GM23338 (cell line): Measurements from ENCODE around the gene PAX2. TPM values are rescaled to one million over a fixed set of nuclear protein-coding genes. Genes with fewer than 3 reads are reported as not detected.

Experiments
- ATAC-seq: fragments of 200-7000 bp; cut with Tn5 transposase; 3 replicates; pipeline ENCODE4 v1.9.1; 2020
- DNase-seq: peaks from one replicate; pipeline ENCODE4 v3.0.0-alpha.2; 2015; ENCODE audit warnings: low spot score
- H2AFZ ChIP-seq: fragments of 200-600 bp; sonication (generic); 2 replicates; pipeline ENCODE4 v1.8.0; 2016; ENCODE audit warnings: antibody characterized with exemption, mild to moderate bottlenecking, moderate library complexity
- H3F3A ChIP-seq: fragments of 200-600 bp; sonication (generic); replicated peaks from 2 replicates; pipeline ENCODE4 v1.8.0; 2017; ENCODE audit warnings: antibody characterized with exemption, mixed run types, low read depth
- H3K27ac ChIP-seq: fragments of 200-600 bp; sonication (generic); 2 replicates; pipeline ENCODE4 v1.6.1; 2016; ENCODE audit warnings: low read depth
- H3K27me3 ChIP-seq: fragments of 200-600 bp; sonication (generic); 2 replicates; pipeline ENCODE4 v1.8.0; 2016; ENCODE audit warnings: mild to moderate bottlenecking, mixed run types, moderate library complexity; ENCODE audit not compliant: insufficient read depth
- H3K36me3 ChIP-seq: fragments of 200-600 bp; sonication (generic); 2 replicates; pipeline ENCODE4 v1.8.0; 2016; ENCODE audit warnings: mild to moderate bottlenecking; ENCODE audit not compliant: insufficient read depth
- H3K4me1 ChIP-seq: fragments of 200-600 bp; sonication (generic); 2 replicates; pipeline ENCODE4 v1.8.0; 2016; ENCODE audit warnings: mild to moderate bottlenecking, moderate library complexity; ENCODE audit not compliant: insufficient read depth
- H3K4me2 ChIP-seq: fragments of 200-600 bp; sonication (generic); 2 replicates; pipeline ENCODE4 v1.7.1; 2017; ENCODE audit warnings: mixed run types
- H3K4me3 ChIP-seq: fragments of 200-600 bp; sonication (generic); 2 replicates; pipeline ENCODE4 v1.6.1; 2016; ENCODE audit warnings: mixed run types
- H3K79me2 ChIP-seq: fragments of 200-600 bp; sonication (generic); replicated peaks from 2 replicates; pipeline ENCODE4 v1.8.0; 2017; ENCODE audit warnings: mild to moderate bottlenecking; ENCODE audit not compliant: insufficient read depth
- H3K9me2 ChIP-seq: fragments of 200-600 bp; sonication (generic); 2 replicates; pipeline ENCODE4 v1.8.0; 2017; ENCODE audit not compliant: insufficient read depth
- H4K20me1 ChIP-seq: fragments of 200-600 bp; sonication (generic); replicated peaks from 2 replicates; pipeline ENCODE4 v1.8.0; 2017; ENCODE audit warnings: mild to moderate bottlenecking; ENCODE audit not compliant: insufficient read depth
- H3K27ac Mint-ChIP-seq: 2 replicates; pipeline ENCODE4 v1.8.0; 2020; ENCODE audit warnings: inconsistent platforms, mild to moderate bottlenecking, moderate library complexity, mixed read lengths
- H3K27me3 Mint-ChIP-seq: 3 replicates; pipeline ENCODE4 v1.8.0; 2022; ENCODE audit warnings: low read depth, mild to moderate bottlenecking, moderate library complexity, mixed read lengths, inconsistent platforms; ENCODE audit not compliant: insufficient read depth, poor library complexity
- H3K36me3 Mint-ChIP-seq: 3 replicates; pipeline ENCODE4 v1.8.0; 2021; ENCODE audit warnings: low read depth, mild to moderate bottlenecking, inconsistent platforms, moderate library complexity, mixed read lengths
- H3K4me1 Mint-ChIP-seq: 3 replicates; pipeline ENCODE4 v1.8.0; 2020; ENCODE audit warnings: mild to moderate bottlenecking, inconsistent platforms, mixed read lengths
- H3K4me3 Mint-ChIP-seq: 3 replicates; pipeline ENCODE4 v1.8.0; 2021; ENCODE audit warnings: moderate library complexity, mild to moderate bottlenecking, inconsistent platforms, mixed read lengths
- H3K9me3 Mint-ChIP-seq: 3 replicates; pipeline ENCODE4 v1.8.0; 2020; ENCODE audit warnings: moderate library complexity, mild to moderate bottlenecking, inconsistent platforms, mixed read lengths
- CREB1 ChIP-seq: fragments of 250-450 bp; sonication (Bioruptor Pico); IDR thresholded peaks from 2 replicates; pipeline ENCODE4 v1.5.0; 2020; ENCODE audit warnings: low read depth, mild to moderate bottlenecking, moderate library complexity
- EZH2 ChIP-seq: fragments of 200-600 bp; sonication (generic); IDR thresholded peaks from one replicate; pipeline ENCODE4 v1.8.0; 2017; ENCODE audit warnings: antibody characterized with exemption, mild to moderate bottlenecking, low read depth; ENCODE audit not compliant: unreplicated experiment
- EZH2phosphoT487 ChIP-seq: fragments of 200-600 bp; sonication (generic); IDR thresholded peaks from one replicate; pipeline ENCODE4 v1.8.1; 2018; ENCODE audit warnings: antibody characterized with exemption; ENCODE audit not compliant: unreplicated experiment
- NANOG ChIP-seq: IDR thresholded peaks from 2 replicates; pipeline ENCODE4 v1.6.1; 2016; ENCODE audit warnings: antibody characterized with exemption, borderline replicate concordance
- POLR2AphosphoS5 ChIP-seq: IDR thresholded peaks from 2 replicates; pipeline ENCODE4 v1.6.1; 2016; ENCODE audit warnings: antibody characterized with exemption, low read depth
- ZNF114 ChIP-seq: fragments of 250-450 bp; sonication (Bioruptor Pico); IDR thresholded peaks from 2 replicates; pipeline ENCODE4 v1.5.0; 2020; ENCODE audit warnings: mild to moderate bottlenecking, moderate library complexity
- polyA plus RNA-seq: library from polyadenylated mRNA; unstranded; fragments of >200 nt; fragmentation: Nextera tagmentation; extraction: Ambion mirVana; gene quantifications from 2 replicates; pipeline ENCODE4 v1.2.1, GENCODE V29; 2016
- total RNA-seq: library from RNA; depleted of rRNA; stranded (reverse); fragments of >200 nt; shearing (Covaris generic); gene quantifications from 2 replicates; pipeline ENCODE4 v1.2.3, GENCODE V29; 2014
- TF ChIP-seq, protein P1 (sequence below): fragments of 250-450 bp; sonication (Bioruptor Pico); IDR thresholded peaks from 2 replicates; pipeline ENCODE4 v1.5.0; 2020; ENCODE audit warnings: mild to moderate bottlenecking, moderate library complexity
- TF ChIP-seq, protein P2 (sequence below), 2 experiments: fragments of 200-600 bp in 1 of 2; sonication (generic) in 1 of 2; conservative IDR thresholded peaks; 2 replicates each; pipeline versions ENCODE4 v1.5.1 to v1.6.1; 2016 to 2017; ENCODE audit warnings: antibody characterized with exemption in 2 of 2, low read depth in 2 of 2, mild to moderate bottlenecking in 2 of 2, moderate library complexity in 1 of 2
- TF ChIP-seq, protein P3 (sequence below): IDR thresholded peaks from 2 replicates; pipeline ENCODE4 v1.6.1; 2016; ENCODE audit warnings: antibody characterized with exemption

The PAX2 gene
- total and polyA plus RNA-seq, 2 experiments from 2014 or later, result not detected

DNA sequence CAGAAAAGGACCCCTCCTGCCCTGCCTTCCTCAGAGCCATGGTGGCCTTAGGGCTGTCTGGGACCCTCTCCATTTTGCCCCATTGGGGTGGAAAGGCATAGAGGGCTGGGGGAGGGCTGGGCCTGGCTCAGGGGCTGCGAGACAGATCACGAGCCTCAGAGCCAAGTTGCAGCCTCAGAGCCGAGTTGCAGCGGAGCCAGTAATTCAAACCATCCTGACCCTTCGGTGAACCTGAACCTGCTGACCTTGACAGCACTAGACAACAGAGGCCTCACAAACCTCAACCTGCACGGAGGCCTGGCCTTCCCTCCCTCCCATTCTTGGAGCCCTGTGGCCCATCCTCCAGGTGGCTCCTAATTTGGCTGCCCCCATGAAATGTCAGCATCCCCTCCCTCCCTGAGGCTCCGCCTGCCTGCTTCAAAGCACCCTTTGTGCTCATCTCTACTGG, 45.4 kb downstream of the PAX2 start:
- no peaks in the 10 kb centered on the region for H3K36me3 Mint-ChIP-seq
- Histone ChIP-seq H3K79me2 (no peaks in the 10 kb centered on the region), H3K27ac (no peak overlapping the region), H3K9me2 (no peaks in the 10 kb centered on the region), H3K4me3 (no peak overlapping the region), H4K20me1 (no peaks in the 10 kb centered on the region), H2AFZ (no peak overlapping the region), H3F3A (0 out of 2 replicates have a peak, but pooled peaks cover 4% of the 10 kb centered on the region), H3K36me3 (no peaks in the 10 kb centered on the region), H3K4me1 (peaks cover 20% of the 10 kb centered on the region), H3K27me3 (no peaks in the 10 kb centered on the region), H3K4me2 (no peak overlapping the region)
- no peaks in the 10 kb centered on the region for H3K9me3 Mint-ChIP-seq
- no peak for TF ChIP-seq NANOG
- TF ChIP-seq, protein P1, sequence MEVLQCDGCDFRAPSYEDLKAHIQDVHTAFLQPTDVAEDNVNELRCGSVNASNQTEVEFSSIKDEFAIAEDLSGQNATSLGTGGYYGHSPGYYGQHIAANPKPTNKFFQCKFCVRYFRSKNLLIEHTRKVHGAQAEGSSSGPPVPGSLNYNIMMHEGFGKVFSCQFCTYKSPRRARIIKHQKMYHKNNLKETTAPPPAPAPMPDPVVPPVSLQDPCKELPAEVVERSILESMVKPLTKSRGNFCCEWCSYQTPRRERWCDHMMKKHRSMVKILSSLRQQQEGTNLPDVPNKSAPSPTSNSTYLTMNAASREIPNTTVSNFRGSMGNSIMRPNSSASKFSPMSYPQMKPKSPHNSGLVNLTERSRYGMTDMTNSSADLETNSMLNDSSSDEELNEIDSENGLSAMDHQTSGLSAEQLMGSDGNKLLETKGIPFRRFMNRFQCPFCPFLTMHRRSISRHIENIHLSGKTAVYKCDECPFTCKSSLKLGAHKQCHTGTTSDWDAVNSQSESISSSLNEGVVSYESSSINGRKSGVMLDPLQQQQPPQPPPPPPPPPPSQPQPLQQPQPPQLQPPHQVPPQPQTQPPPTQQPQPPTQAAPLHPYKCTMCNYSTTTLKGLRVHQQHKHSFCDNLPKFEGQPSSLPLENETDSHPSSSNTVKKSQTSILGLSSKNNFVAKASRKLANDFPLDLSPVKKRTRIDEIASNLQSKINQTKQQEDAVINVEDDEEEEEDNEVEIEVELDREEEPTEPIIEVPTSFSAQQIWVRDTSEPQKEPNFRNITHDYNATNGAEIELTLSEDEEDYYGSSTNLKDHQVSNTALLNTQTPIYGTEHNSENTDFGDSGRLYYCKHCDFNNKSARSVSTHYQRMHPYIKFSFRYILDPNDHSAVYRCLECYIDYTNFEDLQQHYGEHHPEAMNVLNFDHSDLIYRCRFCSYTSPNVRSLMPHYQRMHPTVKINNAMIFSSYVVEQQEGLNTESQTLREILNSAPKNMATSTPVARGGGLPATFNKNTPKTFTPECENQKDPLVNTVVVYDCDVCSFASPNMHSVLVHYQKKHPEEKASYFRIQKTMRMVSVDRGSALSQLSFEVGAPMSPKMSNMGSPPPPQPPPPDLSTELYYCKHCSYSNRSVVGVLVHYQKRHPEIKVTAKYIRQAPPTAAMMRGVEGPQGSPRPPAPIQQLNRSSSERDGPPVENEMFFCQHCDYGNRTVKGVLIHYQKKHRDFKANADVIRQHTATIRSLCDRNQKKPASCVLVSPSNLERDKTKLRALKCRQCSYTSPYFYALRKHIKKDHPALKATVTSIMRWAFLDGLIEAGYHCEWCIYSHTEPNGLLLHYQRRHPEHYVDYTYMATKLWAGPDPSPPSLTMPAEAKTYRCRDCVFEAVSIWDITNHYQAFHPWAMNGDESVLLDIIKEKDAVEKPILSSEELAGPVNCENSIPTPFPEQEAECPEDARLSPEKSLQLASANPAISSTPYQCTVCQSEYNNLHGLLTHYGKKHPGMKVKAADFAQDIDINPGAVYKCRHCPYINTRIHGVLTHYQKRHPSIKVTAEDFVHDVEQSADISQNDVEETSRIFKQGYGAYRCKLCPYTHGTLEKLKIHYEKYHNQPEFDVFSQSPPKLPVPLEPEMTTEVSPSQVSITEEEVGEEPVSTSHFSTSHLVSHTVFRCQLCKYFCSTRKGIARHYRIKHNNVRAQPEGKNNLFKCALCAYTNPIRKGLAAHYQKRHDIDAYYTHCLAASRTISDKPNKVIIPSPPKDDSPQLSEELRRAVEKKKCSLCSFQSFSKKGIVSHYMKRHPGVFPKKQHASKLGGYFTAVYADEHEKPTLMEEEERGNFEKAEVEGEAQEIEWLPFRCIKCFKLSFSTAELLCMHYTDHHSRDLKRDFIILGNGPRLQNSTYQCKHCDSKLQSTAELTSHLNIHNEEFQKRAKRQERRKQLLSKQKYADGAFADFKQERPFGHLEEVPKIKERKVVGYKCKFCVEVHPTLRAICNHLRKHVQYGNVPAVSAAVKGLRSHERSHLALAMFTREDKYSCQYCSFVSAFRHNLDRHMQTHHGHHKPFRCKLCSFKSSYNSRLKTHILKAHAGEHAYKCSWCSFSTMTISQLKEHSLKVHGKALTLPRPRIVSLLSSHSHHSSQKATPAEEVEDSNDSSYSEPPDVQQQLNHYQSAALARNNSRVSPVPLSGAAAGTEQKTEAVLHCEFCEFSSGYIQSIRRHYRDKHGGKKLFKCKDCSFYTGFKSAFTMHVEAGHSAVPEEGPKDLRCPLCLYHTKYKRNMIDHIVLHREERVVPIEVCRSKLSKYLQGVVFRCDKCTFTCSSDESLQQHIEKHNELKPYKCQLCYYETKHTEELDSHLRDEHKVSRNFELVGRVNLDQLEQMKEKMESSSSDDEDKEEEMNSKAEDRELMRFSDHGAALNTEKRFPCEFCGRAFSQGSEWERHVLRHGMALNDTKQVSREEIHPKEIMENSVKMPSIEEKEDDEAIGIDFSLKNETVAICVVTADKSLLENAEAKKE (CRISPR knock-in tag), result no peak
- TF ChIP-seq ZNF114 (CRISPR knock-in tag), result no peak
- TF ChIP-seq POLR2AphosphoS5, result no peak
- no peak for TF ChIP-seq EZH2phosphoT487
- TF ChIP-seq EZH2, result no peak
- TF ChIP-seq, protein P2, sequence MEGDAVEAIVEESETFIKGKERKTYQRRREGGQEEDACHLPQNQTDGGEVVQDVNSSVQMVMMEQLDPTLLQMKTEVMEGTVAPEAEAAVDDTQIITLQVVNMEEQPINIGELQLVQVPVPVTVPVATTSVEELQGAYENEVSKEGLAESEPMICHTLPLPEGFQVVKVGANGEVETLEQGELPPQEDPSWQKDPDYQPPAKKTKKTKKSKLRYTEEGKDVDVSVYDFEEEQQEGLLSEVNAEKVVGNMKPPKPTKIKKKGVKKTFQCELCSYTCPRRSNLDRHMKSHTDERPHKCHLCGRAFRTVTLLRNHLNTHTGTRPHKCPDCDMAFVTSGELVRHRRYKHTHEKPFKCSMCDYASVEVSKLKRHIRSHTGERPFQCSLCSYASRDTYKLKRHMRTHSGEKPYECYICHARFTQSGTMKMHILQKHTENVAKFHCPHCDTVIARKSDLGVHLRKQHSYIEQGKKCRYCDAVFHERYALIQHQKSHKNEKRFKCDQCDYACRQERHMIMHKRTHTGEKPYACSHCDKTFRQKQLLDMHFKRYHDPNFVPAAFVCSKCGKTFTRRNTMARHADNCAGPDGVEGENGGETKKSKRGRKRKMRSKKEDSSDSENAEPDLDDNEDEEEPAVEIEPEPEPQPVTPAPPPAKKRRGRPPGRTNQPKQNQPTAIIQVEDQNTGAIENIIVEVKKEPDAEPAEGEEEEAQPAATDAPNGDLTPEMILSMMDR (conservative IDR thresholded peaks at IDR 0.05; ENCODE audit: low read depth in 2 of 2), result no peak
- TF ChIP-seq, protein P3, sequence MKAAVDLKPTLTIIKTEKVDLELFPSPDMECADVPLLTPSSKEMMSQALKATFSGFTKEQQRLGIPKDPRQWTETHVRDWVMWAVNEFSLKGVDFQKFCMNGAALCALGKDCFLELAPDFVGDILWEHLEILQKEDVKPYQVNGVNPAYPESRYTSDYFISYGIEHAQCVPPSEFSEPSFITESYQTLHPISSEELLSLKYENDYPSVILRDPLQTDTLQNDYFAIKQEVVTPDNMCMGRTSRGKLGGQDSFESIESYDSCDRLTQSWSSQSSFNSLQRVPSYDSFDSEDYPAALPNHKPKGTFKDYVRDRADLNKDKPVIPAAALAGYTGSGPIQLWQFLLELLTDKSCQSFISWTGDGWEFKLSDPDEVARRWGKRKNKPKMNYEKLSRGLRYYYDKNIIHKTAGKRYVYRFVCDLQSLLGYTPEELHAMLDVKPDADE, result no peak
- TF ChIP-seq CREB1 (CRISPR knock-in tag), result no peak
- no peak overlapping the region for H3K4me3 Mint-ChIP-seq
- peaks cover 53% of the 10 kb centered on the region for H3K4me1 Mint-ChIP-seq
- H3K27ac Mint-ChIP-seq, result no peak overlapping the region
- ATAC-seq (no peak; the same call in 2 of the 3 replicates), DNase-seq (no peak)
- peaks cover 24% of the 10 kb centered on the region for H3K27me3 Mint-ChIP-seq
